ENCODE measurements around the gene TMIGD2.
"Not testable (repeated sequence)": the region's sequence is repeated elsewhere in the genome, so short reads cannot be mapped to it uniquely, and the experiment has no call there.

Gene TMIGD2

GRCh38 chr19:4302243-4302640 is at the start of gene TMIGD2:
TMIGD2 (minus strand) TSS chr19:4302389; CDS start chr19:4302385, 4 bp downstream.
- no peak within 1 kb of the TSS for H3K4me3 ChIP-seq (ENCODE audit: low read depth, low read length)
- no peak for DNase-seq (ENCODE audit: low read depth)

GRCh38 chr19:4350726-4351125 is 48.5 kb upstream of the TMIGD2 start:
- DNase-seq (ENCODE audit: low read depth) = no peak
- no peak overlapping the region for H3K4me3 ChIP-seq (ENCODE audit: low read depth, low read length)

- DNase-seq (ENCODE audit: low read depth) = no peak
- no peak overlapping the region for H3K4me3 ChIP-seq (ENCODE audit: low read depth, low read length)
Measured at GRCh38 chr19:4350111-4350510, 47.9 kb upstream of the TMIGD2 start.

GRCh38 chr19:4349225-4349624 is 47.0 kb upstream of the TMIGD2 start:
- not testable (repeated sequence) for H3K4me3 ChIP-seq (ENCODE audit: low read depth, low read length); DNase-seq (ENCODE audit: low read depth)

GRCh38 chr19:4347521-4347920 is 45.3 kb upstream of the TMIGD2 start:
- DNase-seq (ENCODE audit: low read depth) = no peak
- no peak overlapping the region for H3K4me3 ChIP-seq (ENCODE audit: low read depth, low read length)

- no peak overlapping the region for H3K4me3 ChIP-seq (ENCODE audit: low read depth, low read length)
- DNase-seq (ENCODE audit: low read depth) = no peak
Measured at GRCh38 chr19:4346020-4346383, 43.8 kb upstream of the TMIGD2 start.

- no peak for DNase-seq (ENCODE audit: low read depth)
- H3K4me3 ChIP-seq (ENCODE audit: low read depth, low read length) = no peak overlapping the region
Measured at GRCh38 chr19:4345342-4346019, 43.3 kb upstream of the TMIGD2 start.

GRCh38 chr19:4343370-4344307 is 41.5 kb upstream of the TMIGD2 start, which contains the start of gene MPND:
MPND (plus strand) TSS chr19:4343562; CDS start chr19:4343594, 32 bp downstream.
- peak; percentile 32 for DNase-seq (ENCODE audit: low read depth)
- peak within 1 kb of the TSS; percentile 76 for H3K4me3 ChIP-seq (ENCODE audit: low read depth, low read length)

- peak; percentile 100 for DNase-seq (ENCODE audit: low read depth)
- H3K4me3 ChIP-seq (ENCODE audit: low read depth, low read length) = peak overlapping the region; percentile 76
Measured at GRCh38 chr19:4342615-4343369, 40.6 kb upstream of the TMIGD2 start.

GRCh38 chr19:4342314-4342614 is 40.1 kb upstream of the TMIGD2 start:
- peak overlapping the region; percentile 60 for H3K4me3 ChIP-seq (ENCODE audit: low read depth, low read length)
- DNase-seq (ENCODE audit: low read depth) = peak; percentile 45

- H3K4me3 ChIP-seq (ENCODE audit: low read depth, low read length) = peak within 1 kb of the TSS; percentile 37
- DNase-seq (ENCODE audit: low read depth) = no peak
Measured at GRCh38 chr19:4338441-4339355, 36.5 kb upstream of the TMIGD2 start, which contains the start of gene STAP2. STAP2 (minus strand) TSS chr19:4338827; CDS start chr19:4338753, 74 bp downstream.

GRCh38 chr19:4337906-4338440 is 35.8 kb upstream of the TMIGD2 start:
- peak overlapping the region; percentile 37 for H3K4me3 ChIP-seq (ENCODE audit: low read depth, low read length)
- DNase-seq (ENCODE audit: low read depth) = no peak

- no peak for DNase-seq (ENCODE audit: low read depth)
- H3K4me3 ChIP-seq (ENCODE audit: low read depth, low read length) = no peak overlapping the region
Measured at GRCh38 chr19:4334929-4335570, 32.9 kb upstream of the TMIGD2 start.

- H3K4me3 ChIP-seq (ENCODE audit: low read depth, low read length) = no peak overlapping the region
- DNase-seq (ENCODE audit: low read depth) = no peak
Measured at GRCh38 chr19:4329858-4330257, 27.7 kb upstream of the TMIGD2 start.

- H3K4me3 ChIP-seq (ENCODE audit: low read depth, low read length) = peak overlapping the region; percentile 71
- DNase-seq (ENCODE audit: low read depth) = not testable (repeated sequence)
Measured at GRCh38 chr19:4328991-4329681, 26.9 kb upstream of the TMIGD2 start.

GRCh38 chr19:4328243-4328990 is 26.2 kb upstream of the TMIGD2 start:
- DNase-seq (ENCODE audit: low read depth) = peak; percentile 66
- H3K4me3 ChIP-seq (ENCODE audit: low read depth, low read length) = peak overlapping the region; percentile 71

- H3K4me3 ChIP-seq (ENCODE audit: low read depth, low read length) = peak overlapping the region; percentile 34
- no peak for DNase-seq (ENCODE audit: low read depth)
Measured at GRCh38 chr19:4327877-4328242, 25.7 kb upstream of the TMIGD2 start.

Measured in skeletal muscle cell (primary cell).